NCI-H446 treated with DMSO at 0.1 percent for 48 hours (cell line): Measurements from ENCODE around the gene PPP1R36.
"Not testable (repeated sequence)": the region's sequence is repeated elsewhere in the genome, so short reads cannot be mapped to it uniquely, and the experiment has no call there.

Experiments
- DNase-seq: peaks from one replicate; lab custom pipeline; 2025; lab: John Stamatoyannopoulos, UW

PPP1R36 gene

DNA sequence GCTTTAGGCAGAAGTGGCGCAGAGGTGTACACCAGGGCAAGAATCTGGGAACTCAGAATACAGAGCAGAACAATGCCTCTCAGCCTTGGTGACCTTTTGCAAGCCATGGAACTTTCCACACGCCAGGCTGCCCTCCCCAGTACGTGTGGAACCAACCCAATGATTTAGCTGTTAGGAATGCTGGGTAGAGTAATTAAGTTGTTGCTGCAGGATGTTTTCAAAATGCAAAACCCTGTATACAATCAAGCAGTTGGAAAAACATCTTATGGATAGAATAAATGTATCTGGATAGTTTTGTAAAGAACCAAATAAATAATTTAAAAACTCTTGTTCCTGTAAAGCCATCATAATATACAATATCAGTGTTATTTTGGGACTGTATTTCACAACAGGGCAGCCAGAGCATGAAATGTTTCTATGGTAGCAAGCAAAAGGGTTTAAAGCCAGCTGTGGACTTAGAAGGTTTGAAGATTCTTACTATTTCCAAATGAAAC is 19.4 kb downstream of the PPP1R36 start:
- DNase-seq, result no peak

DNA sequence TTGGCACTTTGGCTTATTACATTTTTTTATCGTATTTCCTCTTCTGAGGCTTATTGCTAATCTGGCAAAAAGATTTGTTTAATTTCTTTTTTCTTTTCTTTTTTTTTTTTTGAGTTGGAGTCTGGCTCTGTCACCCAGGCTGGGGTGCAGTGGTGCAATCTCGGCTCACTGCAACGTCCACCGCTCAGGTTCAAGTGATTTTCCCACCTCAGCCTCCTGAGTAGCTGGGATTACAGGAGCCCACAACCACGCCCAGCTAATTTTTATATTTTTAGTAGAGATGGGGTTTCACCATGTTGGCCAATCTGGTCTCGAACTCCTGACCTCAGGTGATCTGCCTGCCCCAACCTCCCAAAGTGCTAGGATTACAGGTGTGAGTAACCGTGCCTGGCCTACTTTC is 19.9 kb downstream of the PPP1R36 start:
- not testable (repeated sequence) for DNase-seq

DNA sequence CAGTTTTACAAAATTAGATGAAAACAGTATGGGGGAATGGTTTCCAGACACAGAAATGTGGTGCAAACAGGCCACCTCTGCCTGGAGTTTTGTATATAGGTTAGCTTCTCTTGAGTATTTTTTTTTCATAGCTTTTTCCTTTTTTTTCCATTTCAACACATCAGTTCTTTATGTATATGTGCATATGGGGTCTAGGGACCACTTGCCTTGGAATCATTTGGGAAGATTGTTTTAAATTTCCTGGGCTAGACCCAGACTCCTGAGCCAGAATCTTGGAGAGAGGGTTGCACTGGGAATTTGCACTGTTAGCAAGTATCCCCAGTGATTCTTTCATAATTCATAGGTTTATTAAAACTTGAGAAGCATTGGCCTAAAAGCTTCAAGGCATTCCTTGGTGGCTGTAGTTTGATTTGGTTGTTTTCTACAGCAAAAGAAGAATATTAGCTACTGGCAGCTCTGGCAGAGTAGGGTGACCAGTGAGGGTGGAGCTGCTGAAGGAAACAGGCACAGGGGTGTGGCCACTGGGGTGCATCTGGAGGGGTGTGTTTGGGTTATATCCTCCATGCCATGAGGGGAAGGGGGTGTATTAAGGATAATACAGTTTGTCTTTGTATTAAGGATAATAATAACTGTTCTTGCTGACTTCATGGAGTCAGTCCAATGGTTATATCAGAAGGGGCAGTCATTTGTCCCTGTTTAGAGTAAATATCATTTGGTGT is 22.8 kb downstream of the PPP1R36 start:
- DNase-seq, result no peak

DNA sequence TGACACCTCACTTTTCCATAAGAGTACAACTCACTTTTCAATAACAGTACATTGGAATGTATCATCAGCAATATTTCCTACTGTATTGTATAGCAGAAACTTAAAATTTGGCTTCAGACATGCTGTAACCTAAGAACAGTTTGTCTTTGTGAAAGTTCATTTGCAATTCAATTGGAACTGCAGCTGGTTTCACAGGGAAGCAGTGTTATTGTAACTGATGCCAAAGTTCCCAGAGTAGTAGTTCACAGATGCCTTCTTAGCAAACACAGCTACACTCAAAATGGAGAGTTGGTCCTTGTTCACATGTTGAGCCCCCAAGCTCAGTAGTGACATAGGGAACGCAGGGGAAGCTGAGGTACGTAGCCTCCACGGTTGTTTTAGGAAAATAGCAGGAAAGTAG is 23.3 kb downstream of the PPP1R36 start:
- DNase-seq, result no peak

DNA sequence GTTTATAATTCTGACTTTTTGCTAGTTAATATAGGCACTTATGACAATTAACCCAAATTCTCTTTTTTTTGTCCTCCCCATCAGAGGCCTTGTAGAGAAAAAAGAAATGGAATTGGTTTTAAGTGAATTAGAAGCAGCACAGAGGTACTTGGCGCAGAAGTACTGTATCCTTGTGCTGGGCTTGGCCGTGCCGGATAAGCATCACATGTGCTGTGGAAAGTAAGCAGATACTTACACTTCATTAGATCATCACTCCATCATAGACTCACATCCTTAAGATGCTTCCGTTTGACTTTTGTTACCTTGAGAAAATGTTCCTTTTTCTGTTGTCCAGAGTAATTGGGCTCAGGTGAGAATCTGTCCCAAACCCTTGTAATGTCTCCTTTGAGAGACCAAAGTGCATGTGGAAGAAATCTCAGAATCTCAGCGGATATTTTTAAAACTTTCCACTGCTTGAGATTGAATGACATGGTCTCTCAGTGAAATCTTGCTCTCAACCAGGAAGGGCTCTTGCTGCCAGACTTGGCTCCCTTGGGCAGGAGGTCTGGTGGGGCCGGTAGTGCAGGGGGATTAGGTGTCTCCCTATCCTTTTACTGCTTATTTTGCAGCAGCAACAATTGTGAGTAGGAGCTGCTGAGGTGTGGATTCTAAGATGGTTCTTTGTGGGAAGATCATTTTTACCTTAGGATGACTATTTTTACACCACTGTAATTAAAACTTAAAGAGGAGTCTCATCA is 24.8 kb downstream of the PPP1R36 start:
- no peak for DNase-seq

GRCh38 chr14:64577211-64577610 is 27.4 kb downstream of the PPP1R36 start:
- DNase-seq, result no peak

DNA sequence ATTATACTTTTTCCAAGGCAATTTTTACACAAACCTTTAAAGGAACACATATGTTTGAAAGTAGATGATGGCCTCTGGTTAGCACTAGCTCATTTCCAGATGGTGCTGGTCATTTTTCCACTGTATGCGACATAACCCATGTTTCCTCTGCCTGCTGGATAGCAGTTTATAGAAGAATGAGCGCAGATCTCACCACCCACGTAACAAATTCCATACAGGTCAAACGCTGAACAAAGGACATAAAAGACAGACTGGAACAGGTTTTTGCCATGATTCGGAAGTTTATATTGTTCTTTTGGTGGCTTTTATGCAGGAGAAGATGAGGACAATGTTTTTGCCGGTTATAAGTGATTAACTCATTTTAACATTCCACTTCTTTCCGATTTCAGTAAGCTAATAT is 30.7 kb downstream of the PPP1R36 start:
- DNase-seq, result no peak

DNA sequence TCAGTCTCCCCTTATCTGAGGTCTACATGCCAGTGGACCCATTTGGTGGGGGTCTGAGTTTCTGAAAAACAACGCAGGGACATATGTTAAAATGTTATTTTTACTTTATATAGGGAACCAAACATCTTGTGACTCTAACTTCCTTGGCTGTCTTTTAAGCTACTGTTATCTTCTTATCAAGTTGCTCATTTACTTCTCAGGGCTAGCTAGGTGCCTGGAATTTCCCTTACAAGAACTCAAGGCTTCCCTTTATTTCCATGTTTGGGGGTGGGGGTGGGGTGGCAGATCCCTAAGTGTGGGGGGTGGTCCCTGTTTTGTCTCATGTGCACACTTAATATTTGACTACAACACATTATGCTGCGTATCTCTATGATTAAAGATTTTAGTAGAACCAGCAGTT is 31.6 kb downstream of the PPP1R36 start:
- DNase-seq, result no peak

- no peak for DNase-seq
These were observed 32.1 kb downstream of the PPP1R36 start for GRCh38 chr14:64581817-64582216.

GRCh38 chr14:64584190-64584589 is 34.4 kb downstream of the PPP1R36 start:
- DNase-seq, result no peak

DNA sequence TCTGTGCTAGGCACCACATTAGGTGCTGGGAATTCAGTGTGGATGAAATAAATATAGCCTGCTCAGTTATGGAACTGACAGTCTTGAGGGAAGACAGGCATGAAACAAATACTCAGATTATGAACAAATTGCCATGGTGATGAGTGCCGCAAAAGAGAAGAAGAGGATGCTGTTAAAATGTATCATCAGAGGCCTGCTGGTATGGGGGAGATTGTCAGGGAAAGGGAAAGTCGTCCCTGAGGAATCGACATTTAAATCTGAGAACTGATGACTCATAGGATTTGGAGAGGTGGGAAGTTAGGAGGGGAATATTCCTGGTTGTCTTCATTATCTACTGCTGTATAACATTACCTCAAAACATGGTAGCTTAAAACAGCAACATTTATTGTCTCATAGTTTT is 42.0 kb downstream of the PPP1R36 start:
- DNase-seq, result no peak

DNA sequence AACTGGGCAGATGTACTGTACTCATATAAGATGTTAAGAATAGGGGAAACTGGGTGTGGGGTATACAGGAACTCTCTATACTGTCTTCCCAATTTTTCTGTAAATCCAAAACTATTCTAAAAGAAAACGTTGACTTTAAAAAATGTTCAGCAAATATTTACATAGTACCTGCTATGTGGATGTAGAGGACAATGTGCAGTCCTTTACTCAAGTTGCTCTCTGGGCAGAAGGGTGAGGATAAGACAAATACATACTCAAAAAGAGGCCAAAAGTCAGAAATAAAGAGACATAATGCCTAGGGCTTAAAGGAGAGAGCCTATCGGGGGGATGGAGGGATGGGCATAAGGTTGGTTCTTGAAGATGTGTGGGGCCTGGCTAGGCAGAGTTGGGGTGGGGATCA is 44.7 kb downstream of the PPP1R36 start:
- DNase-seq, result no peak

GRCh38 chr14:64598404-64598803 is 48.6 kb downstream of the PPP1R36 start:
- DNase-seq, result no peak

- no peak for DNase-seq
These were observed 51.8 kb downstream of the PPP1R36 start for GRCh38 chr14:64601571-64601970.

DNA sequence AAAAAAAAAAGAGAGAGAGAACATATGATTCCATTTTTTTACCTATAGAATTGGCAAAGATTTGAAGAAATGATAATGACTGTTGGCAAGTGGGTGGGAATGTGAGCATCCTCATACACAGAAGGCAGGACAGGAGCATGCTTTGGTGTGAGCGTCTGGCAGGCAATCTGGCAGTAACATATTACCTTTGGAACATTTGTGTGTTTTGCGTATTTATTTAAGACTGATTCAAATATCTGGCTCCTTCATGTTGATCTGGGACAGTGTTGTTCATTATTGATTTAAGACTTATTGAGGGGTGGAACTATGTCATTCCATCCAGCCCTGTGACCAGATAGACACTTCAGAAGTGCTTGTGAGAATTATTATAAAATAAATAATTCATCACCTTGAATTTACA is 53.1 kb downstream of the PPP1R36 start:
- no peak for DNase-seq

DNA sequence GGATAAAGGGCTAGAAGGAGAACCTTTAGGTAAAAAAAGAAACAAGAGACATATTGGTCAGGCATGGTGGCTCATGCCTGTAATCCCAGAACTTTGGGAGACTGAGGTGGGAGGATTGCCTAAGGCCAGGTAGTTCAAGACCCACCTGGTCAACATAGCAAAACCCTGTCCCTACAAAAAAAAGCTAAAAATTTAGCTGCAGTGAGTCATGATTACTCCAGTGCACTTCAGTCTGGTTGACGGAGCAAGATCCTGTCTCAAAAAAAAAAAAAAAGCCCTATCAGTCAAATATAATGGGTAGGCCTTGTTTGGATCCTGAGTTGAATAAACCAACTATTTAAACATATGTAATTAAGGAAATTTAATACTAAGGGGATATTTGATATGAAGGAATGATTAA is 54.2 kb downstream of the PPP1R36 start:
- DNase-seq, result no peak

DNA sequence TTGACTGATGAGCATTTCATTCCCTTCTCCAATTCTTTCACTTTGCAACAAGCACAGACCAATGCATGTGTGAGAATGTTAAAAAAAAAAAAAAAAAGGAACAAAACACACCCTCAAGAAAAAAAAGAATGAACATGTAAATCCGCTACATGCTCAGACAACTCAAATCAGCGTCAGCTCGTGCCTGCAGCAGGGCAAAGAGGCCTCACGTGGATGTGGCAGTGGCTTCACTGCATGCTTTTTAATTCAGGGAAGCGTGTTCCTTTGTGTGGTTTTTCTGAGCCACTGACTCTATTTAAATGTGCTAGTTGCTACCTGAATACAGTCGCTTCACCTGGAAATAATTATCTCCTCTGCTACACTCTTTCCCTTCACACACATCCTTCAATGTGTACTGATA is 55.1 kb downstream of the PPP1R36 start:
- no peak for DNase-seq

DNA sequence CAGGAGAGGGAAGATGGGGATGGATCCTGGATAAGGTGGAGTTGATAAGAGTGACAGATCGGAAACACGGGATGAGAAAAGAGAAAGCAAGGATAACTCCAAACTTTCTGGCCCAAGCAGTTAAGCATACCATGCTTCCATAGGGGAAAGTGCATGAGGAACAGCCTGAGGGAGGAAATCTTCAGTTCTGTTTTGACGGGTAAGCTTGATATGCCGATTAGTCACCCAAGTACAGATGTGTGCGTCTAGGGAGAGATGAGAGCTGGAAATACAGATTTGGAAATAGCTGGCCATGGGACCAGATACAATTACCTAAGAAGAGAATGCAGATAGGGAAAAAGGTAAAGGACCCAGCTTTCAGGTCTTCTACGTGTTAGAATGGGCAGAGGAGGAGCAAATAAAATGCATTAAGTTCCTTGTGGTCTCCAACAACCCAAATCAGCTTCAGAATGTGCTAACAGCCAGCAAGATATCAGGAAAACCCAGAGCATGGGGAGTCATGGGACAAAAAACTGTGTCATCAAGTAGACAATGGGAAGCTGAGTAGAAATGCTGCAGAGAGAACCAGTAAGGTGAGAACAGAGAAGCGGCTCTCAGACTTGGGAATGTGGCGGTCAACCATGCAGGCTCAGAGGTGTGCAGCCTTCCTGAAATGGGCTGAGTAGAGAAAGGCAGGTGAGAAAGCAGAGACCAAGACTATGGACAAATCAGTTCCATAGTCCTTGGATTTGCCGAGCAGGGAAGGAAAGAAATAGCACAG is 56.3 kb downstream of the PPP1R36 start:
- DNase-seq, result no peak

- DNase-seq, result no peak
These were observed 60.4 kb downstream of the PPP1R36 start for GRCh38 chr14:64610049-64610746.

GRCh38 chr14:64611358-64612020 is 61.7 kb downstream of the PPP1R36 start:
- no peak for DNase-seq

GRCh38 chr14:64612021-64612380 is 62.2 kb downstream of the PPP1R36 start:
- DNase-seq, result no peak
